K562 (cell line): ENCODE measurements around the gene EPHA1. TPM values are rescaled to one million over a fixed set of nuclear protein-coding genes. Genes with fewer than 3 reads are reported as not detected.

ENCODE experiments used
- ATAC-seq: fragments of 200-7000 bp; cut with Tn5 transposase; 3 replicates; pipeline ENCODE4 v1.9.1; 2020; ENCODE audit warnings: moderate library complexity
- BruUV-seq: library from RNA; stranded (reverse); fragments of 400-500 nt; replicated peaks from 2 replicates; lab custom pipeline; 2021; lab: Mats Ljungman, UMichigan
- CTCF ChIA-PET: fragments of 300-600 bp; formaldehyde crosslinking; extraction: SDS; loops from one replicate; lab custom pipeline; 2021; ENCODE audit warnings: low intra/inter-chr PET ratio; lab: Yijun Ruan, JAX
- POLR2A ChIA-PET: fragments of 300-600, 350-650 bp; sonication (Branson Sonifier 250); formaldehyde crosslinking; extraction: SDS; loops from one replicate; lab custom pipeline; 2021; ENCODE audit warnings: antibody characterized with exemption, inconsistent platforms; lab: Yijun Ruan, JAX
- DNase-seq, 4 experiments: peaks; one replicate each; pipeline versions ENCODE4 v3.0.0 to v3.0.0-alpha.2; 2011 to 2018; ENCODE audit warnings: low spot score in 3 of 4, mixed read lengths in 3 of 4; ENCODE audit errors: extremely low read depth in 1 of 4
- FAIRE-seq: peaks from 2 replicates; lab custom pipeline; 2011; peaks lifted over from hg19 to GRCh38; lab: Jason Lieb, UNC
- H2AFZ ChIP-seq: 2 replicates; pipeline ENCODE4 v1.6.0; 2011; ENCODE audit warnings: low read depth, low read length, control low read depth, inconsistent platforms
- H3K27ac ChIP-seq: fragments of 200-600 bp; 3 replicates; pipeline ENCODE4 v1.8.0; 2011; ENCODE audit warnings: low read depth, mild to moderate bottlenecking, control low read depth, inconsistent platforms, low read length, moderate library complexity, mixed read lengths; ENCODE audit errors: extremely low read depth
- H3K27me3 ChIP-seq, 2 experiments: fragments of 300-600 bp in 1 of 2; 2 replicates in 1 of 2; 3 replicates in 1 of 2; pipeline versions ENCODE4 v1.6.0 to v1.8.0; 2011; ENCODE audit warnings: inconsistent platforms in 2 of 2, low read length in 2 of 2, mild to moderate bottlenecking in 1 of 2, mixed read lengths in 1 of 2, moderate library complexity in 1 of 2; ENCODE audit not compliant: control insufficient read depth in 2 of 2, insufficient read depth in 2 of 2
- H3K36me3 ChIP-seq: fragments of 300-600 bp; 3 replicates; pipeline ENCODE4 v1.8.0; 2011; ENCODE audit warnings: mild to moderate bottlenecking, low read length, inconsistent platforms; ENCODE audit not compliant: control insufficient read depth, insufficient read depth
- H3K4me1 ChIP-seq, 2 experiments: fragments of 200-600 bp in 1 of 2; replicated peaks in 1 of 2; 2 replicates in 1 of 2; 3 replicates in 1 of 2; pipeline versions ENCODE4 v1.5.1 to v1.8.0; 2011; ENCODE audit warnings: inconsistent platforms in 2 of 2, low read length in 2 of 2, mild to moderate bottlenecking in 1 of 2, mixed read lengths in 1 of 2, moderate library complexity in 1 of 2; ENCODE audit not compliant: control insufficient read depth in 2 of 2, insufficient read depth in 2 of 2
- H3K4me2 ChIP-seq: 2 replicates; pipeline ENCODE4 v1.6.1; 2011; ENCODE audit warnings: low read length, control low read depth, inconsistent platforms, mixed read lengths; ENCODE audit not compliant: insufficient read depth
- H3K4me3 ChIP-seq: fragments of 200-600 bp; sonication (generic), shearing (Covaris generic); 2 replicates; pipeline ENCODE4 v1.5.1; 2016; ENCODE audit warnings: control low read depth, inconsistent platforms
- H3K79me2 ChIP-seq: fragments of 200-600 bp; 3 replicates; pipeline ENCODE4 v1.8.0; 2011; ENCODE audit warnings: low read length, inconsistent platforms; ENCODE audit not compliant: control insufficient read depth, insufficient read depth
- H3K9ac ChIP-seq, 2 experiments: 2 replicates each; pipeline versions ENCODE4 v1.6.0 to v1.6.1; 2011; ENCODE audit warnings: low read depth in 2 of 2, low read length in 2 of 2, control low read depth in 1 of 2, inconsistent platforms in 1 of 2, mild to moderate bottlenecking in 1 of 2, mixed read lengths in 1 of 2; ENCODE audit not compliant: insufficient read depth in 1 of 2
- H3K9me1 ChIP-seq: one replicate; pipeline ENCODE4 v1.6.0; 2011; ENCODE audit warnings: inconsistent platforms, mild to moderate bottlenecking, low read length, moderate library complexity; ENCODE audit not compliant: control insufficient read depth, insufficient read depth
- H3K9me3 ChIP-seq: replicated peaks from 2 replicates; pipeline ENCODE4 v1.5.1; 2011; ENCODE audit warnings: low read depth, low read length, inconsistent platforms; ENCODE audit not compliant: control insufficient read depth, insufficient read depth
- H4K20me1 ChIP-seq: replicated peaks from 2 replicates; pipeline ENCODE4 v1.6.1; 2011; ENCODE audit warnings: low read length, inconsistent platforms, mixed read lengths; ENCODE audit not compliant: control insufficient read depth, insufficient read depth
- E2F1 ChIP-seq: sonication (generic); formaldehyde crosslinking; IDR thresholded peaks from 2 replicates; pipeline ENCODE4 v1.8.1; 2023; ENCODE audit warnings: mild to moderate bottlenecking, missing genetic modification reagents, moderate library complexity
- GTF2B ChIP-seq: IDR thresholded peaks from 2 replicates; pipeline ENCODE4 v1.6.1; 2011; ENCODE audit not compliant: insufficient read length; ENCODE audit errors: extremely low read depth
- WGBS: fragments of 100-300 bp; shearing (Covaris generic); methylation state at CpG from one replicate; pipeline ENCODE4 v1.1.6; 2016; ENCODE audit warnings: low coverage, mixed read lengths; ENCODE audit not compliant: insufficient coverage; ENCODE audit errors: missing lambda C conversion rate; 5-methylcytosine and 5-hydroxymethylcytosine counted together
- in situ Hi-C: fragments of 300-500 bp; cut with MboI; formaldehyde crosslinking; loops from 4 replicates; pipeline ENCODE4 v1.15.0; 2018; ENCODE audit warnings: inconsistent platforms, mixed read lengths
- intact Hi-C: fragments of 100-400 bp; cut with micrococcal nuclease; formaldehyde crosslinking; loops from 2 replicates; pipeline ENCODE4 v1.14.2; 2022
- polyA plus RNA-seq, 8 experiments: library from polyadenylated mRNA; depleted of rRNA in 4 of 8; stranded (reverse) in 5 of 8; unstranded in 3 of 8; fragments of >200 nt; fragmentation: Nextera tagmentation in 2 of 8; fragmentation: Illumina TruSeq in 1 of 8; extraction: Ambion mirVana in 2 of 8; extraction: Trizol in 1 of 8; gene quantifications; 2 replicates each; pipeline versions ENCODE4 v1.2.1 to v1.2.3, GENCODE V29; 2011 to 2014; ENCODE audit warnings: inconsistent platforms in 1 of 8, missing spikeins in 1 of 8
- total RNA-seq, 7 experiments: library from RNA; depleted of rRNA in 6 of 7; stranded (reverse); fragments of >200 nt in 6 of 7; fragmentation: Illumina TruSeq in 2 of 7; extraction: Trizol in 2 of 7; gene quantifications; 2 replicates each; pipeline versions ENCODE4 v1.2.1 to v1.2.3, GENCODE V29; 2011 to 2021; ENCODE audit warnings: low replicate concordance in 1 of 7

Gene EPHA1
- total and polyA plus RNA-seq, 9 of the 15 experiments (the other 6 are each of a cell fraction or from before 2014, with no cell fraction given), result 0.22 to 0.57 (median 0.32) TPM; not detected in 6

- no peak for TF ChIP-seq GTF2B
Observed at GRCh38 chr7:143418681-143419458, 10.2 kb upstream of the EPHA1 start (continued).

- Histone ChIP-seq H3K9me1 (no peaks in the 10 kb centered on the region), H3K4me1 (peaks cover 0 to 8% of the 10 kb centered on the region in 2 experiments; a peak in 1 of 5 replicates), H3K9ac (no peak overlapping the region), H3K27ac (no peak overlapping the region), H3K4me2 (no peak overlapping the region), H3K4me3 (no peak overlapping the region), H3K27me3 (no peaks in the 10 kb centered on the region), H2AFZ (no peak overlapping the region), H3K9me3 (peaks cover 6% of the 10 kb centered on the region; the same call in 1 of the 2 replicates), H3K79me2 (no peaks in the 10 kb centered on the region), H3K36me3 (no peaks in the 10 kb centered on the region), H4K20me1 (no peaks in the 10 kb centered on the region)
- in situ Hi-C loops, result no loop called here
- BruUV-seq, result no TSS peak
- FAIRE-seq, result no peak
- ATAC-seq, result no peak
- ChIA-PET CTCF (no interaction called here), POLR2A (interaction anchor here (2.1 kb wide), 1 partner anchor 9 kb away, joined by 4 read pairs; no protein-coding TSS in a partner anchor)
- DNase-seq, result no peak
- 19% methylated on average over 1 of the region's 1 CpG for WGBS
- intact Hi-C loops, result loop anchor here (2.0 to 5.0 kb wide), 3 partner anchors 71 to 96 kb away; no protein-coding TSS in a partner anchor
- TF ChIP-seq E2F1 (CRISPR knock-in tag), result no peak
Observed at GRCh38 chr7:143417734-143418383, 9.2 kb upstream of the EPHA1 start.
